ENCODE data around the gene DLK1. TPM values are rescaled to one million over a fixed set of nuclear protein-coding genes. Genes with fewer than 3 reads are reported as not detected.
A peak's percentile ranks its signal among the peaks of the same experiment; 100 is the strongest.

DLK1 gene
- total and polyA plus RNA-seq, 10 donors = 0.17 to 0.79 (median 0.38) TPM; not detected in 7

- H3K4me1 ChIP-seq = peaks cover 0 to 52% (median 6%) of the 10 kb centered on the region in 6 donors
- WGBS, 5 donors = 86 to 90% (median 90%) methylated on average over 19 to 23 of the region's 23 CpGs
- H3K4me3 ChIP-seq = no peak overlapping the region
- TF ChIP-seq POLR2AphosphoS5 (IDR thresholded peaks at IDR 0.05) (no peak), CTCF (IDR thresholded peaks at IDR 0.05 in 8 of 11, conservative IDR thresholded peaks at IDR 0.05 in 3 of 11) (no peak), POLR2A (IDR thresholded peaks at IDR 0.05) (no peak)
- H3K9me3 ChIP-seq = no peaks in the 10 kb centered on the region
- peak overlapping the region in 3 of 8 donors; percentile 58 to 70 (median 69) for H3K27ac ChIP-seq
- intact Hi-C loops (cut with DNase I; ENCODE audit: low total_unique reads) = no loop called here
- H3K36me3 ChIP-seq = no peaks in the 10 kb centered on the region
- peaks cover 0 to 8% (median 0%) of the 10 kb centered on the region in 7 donors for H3K27me3 ChIP-seq (replicated peaks in 1 of 7)
- no peak for DNase-seq
Measured at GRCh38 chr14:100693877-100694578, 32.7 kb upstream of the DLK1 start.

DNA sequence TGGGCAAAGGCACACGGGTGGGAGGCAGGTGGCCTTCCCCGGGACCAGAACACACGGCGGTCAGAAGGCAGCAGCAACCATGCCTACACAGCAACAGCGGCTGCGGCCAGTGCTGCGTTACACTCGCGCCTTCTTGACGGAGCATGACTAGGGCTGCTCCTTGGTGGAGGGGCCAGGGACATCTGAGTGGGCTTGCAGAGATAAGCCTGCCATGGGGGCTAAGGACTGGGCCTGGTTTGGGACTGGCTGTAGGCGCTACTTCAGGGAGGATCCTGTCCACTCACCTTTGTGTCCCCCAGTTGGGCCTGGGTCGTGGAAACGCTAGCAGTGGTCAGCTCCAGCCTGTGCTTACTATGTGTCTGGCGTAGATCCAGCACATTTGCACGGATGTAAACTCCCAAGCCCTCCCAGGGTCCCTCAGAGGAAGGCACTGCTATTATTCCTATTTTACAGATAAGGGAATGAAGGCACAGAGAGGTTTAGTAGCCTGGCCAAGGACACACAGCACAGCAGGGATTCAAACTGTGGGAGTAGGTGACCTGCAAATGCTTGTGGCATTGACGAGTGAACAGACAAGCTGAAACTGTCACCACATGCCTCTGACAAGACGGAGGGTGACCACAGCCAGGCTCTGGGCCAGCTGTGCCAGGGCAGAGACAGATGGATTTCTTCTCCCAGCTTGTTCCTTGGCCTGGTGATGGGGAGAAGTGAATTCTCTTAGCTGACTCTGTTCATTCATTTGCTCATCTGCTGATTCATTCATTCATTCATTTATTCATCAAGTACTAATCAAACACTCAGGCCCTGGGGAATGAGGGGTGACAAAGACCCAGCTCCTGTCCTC is 31.9 kb upstream of the DLK1 start:
- 80 to 88% (median 83%) methylated on average over 14 to 17 of the region's 17 CpGs for WGBS, 5 donors
- H3K27ac ChIP-seq = peak overlapping the region in 1 of 8 donors; percentile 70
- no peaks in the 10 kb centered on the region for H3K9me3 ChIP-seq
- intact Hi-C loops (cut with DNase I; ENCODE audit: low total_unique reads) = no loop called here
- H3K27me3 ChIP-seq (replicated peaks in 1 of 7) = peaks cover 0 to 11% (median 0%) of the 10 kb centered on the region in 7 donors
- no peak for TF ChIP-seq CTCF (IDR thresholded peaks at IDR 0.05 in 8 of 11, conservative IDR thresholded peaks at IDR 0.05 in 3 of 11)
- TF ChIP-seq POLR2AphosphoS5 (IDR thresholded peaks at IDR 0.05) = no peak
- TF ChIP-seq POLR2A (IDR thresholded peaks at IDR 0.05) = no peak
- H3K4me3 ChIP-seq = no peak overlapping the region
- no peaks in the 10 kb centered on the region for H3K36me3 ChIP-seq
- H3K4me1 ChIP-seq = peaks cover 0 to 50% (median 5%) of the 10 kb centered on the region in 6 donors
- no peak for DNase-seq

- 67 to 73% (median 72%) methylated on average over 13 of the region's 13 CpGs for WGBS, 5 donors
- intact Hi-C loops (cut with DNase I; ENCODE audit: low total_unique reads) = no loop called here
- Histone ChIP-seq H3K4me1 (peaks cover 0 to 50% (median 5%) of the 10 kb centered on the region in 6 donors), H3K4me3 (no peak overlapping the region), H3K27me3 (replicated peaks in 1 of 7) (peaks cover 0 to 11% (median 0%) of the 10 kb centered on the region in 7 donors), H3K27ac (no peak overlapping the region), H3K36me3 (no peaks in the 10 kb centered on the region), H3K9me3 (no peaks in the 10 kb centered on the region)
- no peak for TF ChIP-seq POLR2A (IDR thresholded peaks at IDR 0.05)
- no peak for TF ChIP-seq CTCF (IDR thresholded peaks at IDR 0.05 in 8 of 11, conservative IDR thresholded peaks at IDR 0.05 in 3 of 11)
- no peak for TF ChIP-seq POLR2AphosphoS5 (IDR thresholded peaks at IDR 0.05)
- DNase-seq = no peak
Measured at GRCh38 chr14:100695423-100695738, 31.3 kb upstream of the DLK1 start.

GRCh38 chr14:100696008-100696407 is 30.7 kb upstream of the DLK1 start:
- no peaks in the 10 kb centered on the region for H3K36me3 ChIP-seq
- no peak overlapping the region for H3K4me3 ChIP-seq
- H3K27me3 ChIP-seq (replicated peaks in 1 of 7) = peaks cover 0 to 11% (median 0%) of the 10 kb centered on the region in 7 donors
- H3K4me1 ChIP-seq = peaks cover 0 to 46% (median 5%) of the 10 kb centered on the region in 6 donors
- intact Hi-C loops (cut with DNase I; ENCODE audit: low total_unique reads) = no loop called here
- 77 to 88% (median 81%) methylated on average over 13 of the region's 13 CpGs for WGBS, 5 donors
- TF ChIP-seq POLR2A (IDR thresholded peaks at IDR 0.05) (no peak), CTCF (IDR thresholded peaks at IDR 0.05 in 8 of 11, conservative IDR thresholded peaks at IDR 0.05 in 3 of 11) (no peak)
- no peak for DNase-seq
- H3K9me3 ChIP-seq = no peaks in the 10 kb centered on the region
- no peak overlapping the region for H3K27ac ChIP-seq

All from spleen (tissue), 11 donors.